Large intestine (tissue), 3 donors: ENCODE data around the gene PRRC1. TPM values are rescaled to one million over a fixed set of nuclear protein-coding genes. Genes with fewer than 3 reads are reported as not detected.

ENCODE experiments used
- DNase-seq, 2 donors: peaks; one replicate each; pipeline versions ENCODE4 v3.0.0 to v3.0.0-alpha.2; 2013
- H3K27ac ChIP-seq: one replicate; pipeline ENCODE4 v1.5.1; 2013; ENCODE audit warnings: low read length
- H3K27me3 ChIP-seq: 2 replicates; pipeline ENCODE4 v1.6.1; 2013; ENCODE audit warnings: low read length; ENCODE audit not compliant: control insufficient read depth, insufficient read depth
- H3K36me3 ChIP-seq: 2 replicates; pipeline ENCODE4 v1.6.1; 2013; ENCODE audit warnings: low read length; ENCODE audit not compliant: control insufficient read depth, insufficient read depth
- H3K4me1 ChIP-seq: one replicate; pipeline ENCODE4 v1.6.1; 2013; ENCODE audit warnings: low read length; ENCODE audit not compliant: control insufficient read depth, insufficient read depth
- H3K4me3 ChIP-seq: one replicate; pipeline ENCODE4 v1.5.1; 2013; ENCODE audit warnings: low read length
- H3K9me3 ChIP-seq: one replicate; pipeline ENCODE4 v1.6.1; 2013; ENCODE audit warnings: mild to moderate bottlenecking, low read depth, low read length, moderate library complexity; ENCODE audit not compliant: control insufficient read depth
- WGBS: methylation state at CpG from one replicate; pipeline ENCODE4 v1.1.5; 2013; ENCODE audit warnings: low lambda C conversion rate; ENCODE audit not compliant: insufficient coverage; 5-methylcytosine and 5-hydroxymethylcytosine counted together
- polyA plus RNA-seq: library from polyadenylated mRNA; unstranded; fragments of 120-200 nt; gene quantifications from one replicate; pipeline ENCODE4 v1.2.1, GENCODE V29; 2013

PRRC1 gene
- polyA plus RNA-seq, 1 donor: 75.5 TPM

DNA sequence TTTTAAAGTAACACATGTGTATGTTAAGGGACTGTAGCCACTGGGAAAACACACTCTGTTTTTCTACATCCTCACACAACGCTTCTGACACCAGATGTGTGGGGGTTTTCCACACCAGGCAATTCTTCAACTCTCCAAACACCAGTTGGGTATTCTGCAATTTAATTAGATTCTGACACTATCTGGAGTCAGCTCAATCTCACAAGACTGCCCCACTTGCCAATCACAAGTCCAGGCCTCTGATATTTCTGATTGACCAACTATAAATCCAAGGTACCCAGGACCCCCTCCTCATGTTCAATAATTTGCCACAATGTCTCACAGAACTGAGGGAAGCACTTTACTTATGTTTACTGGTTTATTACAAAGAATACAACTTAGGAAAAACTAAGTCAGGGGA is 70.9 kb downstream of the PRRC1 start:
- no peak for DNase-seq

DNA sequence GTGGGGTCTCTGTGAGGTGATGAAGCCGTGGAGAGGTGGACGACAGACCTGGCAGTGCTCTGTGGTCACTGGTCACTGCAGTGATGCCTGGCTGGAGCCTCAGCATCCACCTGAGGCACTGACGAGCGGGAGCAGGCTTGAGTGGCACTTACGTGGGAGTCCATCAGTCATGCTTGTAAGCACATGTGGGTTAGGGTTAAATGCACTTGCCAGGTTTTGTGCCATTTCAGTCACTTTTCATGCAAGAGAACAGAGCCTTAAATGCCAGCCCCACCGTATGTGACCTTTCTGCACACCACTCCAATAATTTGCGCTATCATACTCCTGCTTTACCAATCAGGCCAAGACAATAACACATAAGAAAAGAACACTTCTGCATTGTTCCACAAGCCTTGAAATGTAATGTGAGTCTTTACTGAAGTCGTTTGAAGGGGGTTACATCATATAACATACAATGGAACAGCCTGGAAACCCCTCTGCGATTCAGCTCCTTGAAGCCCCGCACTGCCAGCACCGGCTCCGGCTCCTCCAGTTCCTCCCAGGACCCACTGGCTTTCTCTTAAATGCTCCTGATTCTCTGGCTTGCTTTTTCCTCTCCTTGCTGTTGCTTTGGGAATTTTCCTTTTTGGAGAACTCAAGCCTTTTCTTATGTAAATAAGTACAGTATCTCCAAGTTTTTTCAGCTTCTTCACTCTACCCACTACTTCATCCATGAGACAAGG is 72.0 kb downstream of the PRRC1 start:
- 100% methylated on average over 1 of the region's 12 CpGs for WGBS
- Histone ChIP-seq H3K9me3 (no peaks in the 10 kb centered on the region), H3K27ac (no peak overlapping the region), H3K4me3 (no peak overlapping the region), H3K27me3 (no peaks in the 10 kb centered on the region), H3K36me3 (no peaks in the 10 kb centered on the region), H3K4me1 (no peaks in the 10 kb centered on the region)
- no peak for DNase-seq

More for the DNA sequence above, 70.9 kb downstream of the PRRC1 start:
- H3K9me3 ChIP-seq: no peaks in the 10 kb centered on the region
- WGBS: no CpG with 5 or more reads among the region's 1 CpG
- H3K4me1 ChIP-seq: no peaks in the 10 kb centered on the region
- no peaks in the 10 kb centered on the region for H3K27me3 ChIP-seq
- no peak overlapping the region for H3K27ac ChIP-seq
- H3K4me3 ChIP-seq: no peak overlapping the region
- H3K36me3 ChIP-seq: no peaks in the 10 kb centered on the region

DNA sequence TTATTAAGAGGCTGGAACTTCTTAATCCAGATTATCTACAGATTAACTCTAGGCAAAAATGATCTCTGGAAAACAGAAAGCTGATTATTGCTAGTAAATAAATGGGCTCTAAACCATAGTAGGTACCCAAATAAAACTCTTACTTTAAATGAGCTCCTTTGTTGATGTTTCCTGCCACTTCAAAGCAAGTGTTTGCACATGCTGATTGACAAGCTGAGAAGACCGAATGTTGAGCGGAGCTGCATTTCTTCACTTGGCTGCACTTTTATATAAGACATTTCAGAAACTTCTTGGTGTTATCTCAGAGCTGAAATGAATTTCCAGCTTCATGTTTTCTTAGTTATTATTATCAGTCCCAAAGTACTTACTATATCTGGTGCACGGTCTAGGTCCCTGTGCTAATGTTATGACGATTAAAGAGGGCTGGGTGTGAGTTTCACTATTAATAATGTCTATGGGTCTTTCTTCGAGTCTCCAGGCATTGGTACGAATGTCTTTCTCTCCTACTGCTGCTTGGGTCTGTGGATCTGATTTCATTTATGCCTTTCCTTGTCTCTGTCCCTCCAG is 72.8 kb downstream of the PRRC1 start:
- Histone ChIP-seq H3K4me3 (no peak overlapping the region), H3K9me3 (no peaks in the 10 kb centered on the region), H3K27ac (no peak overlapping the region), H3K36me3 (no peaks in the 10 kb centered on the region), H3K27me3 (no peaks in the 10 kb centered on the region), H3K4me1 (no peaks in the 10 kb centered on the region)
- no peak for DNase-seq
- no CpG with 5 or more reads among the region's 6 CpGs for WGBS

DNA sequence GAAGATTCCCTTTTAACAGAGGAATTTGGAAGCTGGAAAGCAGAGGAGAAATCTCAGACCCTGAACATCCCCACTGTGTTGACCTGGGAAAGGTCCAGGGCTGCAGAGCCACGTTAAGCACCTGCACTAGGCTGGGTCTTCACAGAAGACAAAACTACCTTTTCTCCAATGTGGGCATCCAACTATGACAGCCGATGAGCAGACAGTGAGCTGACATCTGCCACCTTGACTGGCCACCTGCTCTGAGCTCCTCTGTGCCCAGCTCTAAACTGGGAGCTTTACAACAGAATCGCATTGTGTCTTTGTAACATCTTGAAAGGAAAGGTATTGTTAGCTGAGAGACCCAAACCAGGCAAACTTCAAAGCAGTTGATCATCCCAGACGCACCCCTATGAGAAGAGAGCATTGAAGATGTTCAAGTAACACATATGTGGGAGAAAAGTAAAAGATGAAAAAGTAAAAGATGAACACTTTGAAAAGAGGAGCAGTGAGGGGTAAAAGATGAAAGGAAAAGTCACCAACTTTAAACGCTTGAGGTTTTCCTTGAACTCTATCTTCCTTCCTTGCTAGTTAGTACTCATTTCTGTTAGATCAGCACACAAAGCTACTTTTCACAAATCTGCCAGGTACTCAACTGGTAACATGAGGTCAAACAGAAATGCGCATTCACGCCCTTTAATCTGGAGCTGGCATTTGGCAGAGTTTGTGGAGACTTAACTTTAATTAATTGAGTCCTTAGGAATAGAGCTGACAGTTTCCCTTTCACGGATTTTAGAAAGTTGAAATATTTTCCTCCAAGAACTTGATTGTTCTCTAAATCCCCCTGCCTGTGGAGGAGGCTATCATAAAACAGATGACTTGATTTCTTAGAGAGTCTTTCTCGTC is 78.3 kb downstream of the PRRC1 start:
- Histone ChIP-seq H3K36me3 (no peaks in the 10 kb centered on the region), H3K4me1 (no peaks in the 10 kb centered on the region), H3K9me3 (no peaks in the 10 kb centered on the region), H3K4me3 (no peak overlapping the region), H3K27me3 (no peaks in the 10 kb centered on the region), H3K27ac (no peak overlapping the region)
- no peak for DNase-seq
- 68% methylated on average over 3 of the region's 9 CpGs for WGBS

DNA sequence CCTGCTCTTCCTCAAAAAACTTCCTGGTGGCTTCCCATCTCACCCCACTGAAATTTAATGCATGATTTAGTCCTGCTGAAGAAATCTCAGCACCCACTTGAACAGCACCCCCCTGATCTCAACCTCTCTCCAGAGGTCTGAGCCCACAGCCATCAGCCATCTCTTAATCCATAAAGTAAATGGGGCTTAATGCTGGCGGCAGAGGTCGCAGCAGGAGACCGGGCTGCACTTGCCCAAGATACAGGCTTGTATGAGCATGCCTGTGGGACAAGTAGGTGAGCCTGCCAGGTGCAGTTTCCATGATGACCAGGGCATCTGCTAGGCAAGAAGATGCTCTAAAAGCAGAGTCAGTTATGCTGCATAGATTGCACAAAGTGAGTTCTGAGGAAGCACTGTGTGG is 79.1 kb downstream of the PRRC1 start:
- WGBS: no CpG with 5 or more reads among the region's 3 CpGs
- Histone ChIP-seq H3K36me3 (no peaks in the 10 kb centered on the region), H3K4me3 (no peak overlapping the region), H3K27ac (no peak overlapping the region), H3K9me3 (no peaks in the 10 kb centered on the region), H3K27me3 (no peaks in the 10 kb centered on the region), H3K4me1 (no peaks in the 10 kb centered on the region)
- DNase-seq: no peak

DNA sequence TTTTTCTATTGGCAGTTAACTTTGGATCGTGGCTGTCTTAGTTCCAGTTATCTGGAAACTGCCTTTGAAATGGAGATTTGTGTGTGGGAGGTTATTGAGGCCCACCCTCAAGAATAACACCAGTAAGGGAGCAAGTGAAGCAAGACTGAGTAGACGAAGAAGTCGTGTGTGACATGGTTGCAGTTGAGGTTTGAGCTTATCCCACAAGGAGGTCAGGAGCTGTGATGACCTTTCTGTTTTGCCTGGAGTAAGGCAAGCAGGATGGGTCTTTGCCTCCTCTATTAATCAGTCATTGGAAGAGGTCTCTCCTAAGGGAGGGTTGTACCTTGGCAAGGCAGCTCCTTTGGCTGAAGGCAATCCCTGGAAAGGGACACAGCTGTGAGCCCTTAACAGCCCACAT is 81.9 kb downstream of the PRRC1 start:
- H3K4me1 ChIP-seq: no peaks in the 10 kb centered on the region
- H3K36me3 ChIP-seq: no peaks in the 10 kb centered on the region
- H3K9me3 ChIP-seq: no peaks in the 10 kb centered on the region
- H3K27me3 ChIP-seq: no peaks in the 10 kb centered on the region
- no peak overlapping the region for H3K27ac ChIP-seq
- DNase-seq: no peak
- WGBS: no CpG with 5 or more reads among the region's 3 CpGs
- H3K4me3 ChIP-seq: no peak overlapping the region

DNA sequence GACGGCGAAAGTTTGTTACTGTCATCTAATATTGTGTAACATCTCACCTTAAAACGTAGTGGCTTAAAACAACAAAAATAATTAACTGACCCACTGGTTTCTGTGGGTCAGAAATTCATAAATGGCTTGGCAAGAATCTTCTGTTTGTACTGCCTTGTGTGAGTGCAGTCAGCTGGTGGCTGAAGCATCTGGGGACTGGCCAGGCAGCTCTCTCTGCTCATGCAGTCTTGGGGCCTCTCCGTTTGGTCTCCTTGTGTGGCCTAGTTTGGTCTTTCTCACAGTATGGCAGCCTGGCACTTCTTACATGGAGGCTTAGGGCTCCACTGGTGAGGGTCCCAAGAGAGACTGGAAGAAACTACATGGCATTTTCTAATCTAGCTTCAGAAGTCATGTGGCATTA is 82.4 kb downstream of the PRRC1 start:
- Histone ChIP-seq H3K36me3 (no peaks in the 10 kb centered on the region), H3K27ac (no peak overlapping the region), H3K9me3 (no peaks in the 10 kb centered on the region), H3K4me1 (no peaks in the 10 kb centered on the region), H3K27me3 (no peaks in the 10 kb centered on the region), H3K4me3 (no peak overlapping the region)
- WGBS: no CpG with 5 or more reads among the region's 4 CpGs
- DNase-seq: no peak

DNA sequence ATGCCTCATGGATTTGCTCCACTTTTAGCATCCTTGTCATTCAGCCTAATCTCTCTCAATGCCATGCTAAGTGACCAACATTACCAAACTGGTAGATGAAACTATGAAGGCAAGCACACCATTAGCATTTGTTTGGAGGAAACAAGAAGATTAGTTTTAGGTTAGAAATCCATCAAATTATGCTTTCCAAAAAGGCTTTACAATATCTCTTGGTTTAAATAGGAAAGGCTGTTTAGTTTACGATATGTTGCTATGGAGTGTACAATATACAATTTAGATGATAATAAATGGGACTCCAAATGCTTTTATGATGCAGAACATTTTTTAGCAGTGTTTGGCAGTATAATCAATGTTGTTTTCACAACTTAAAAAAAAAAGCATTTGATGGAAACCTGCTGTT is 83.7 kb downstream of the PRRC1 start:
- H3K4me1 ChIP-seq: no peaks in the 10 kb centered on the region
- H3K27ac ChIP-seq: no peak overlapping the region
- DNase-seq: no peak
- H3K36me3 ChIP-seq: no peaks in the 10 kb centered on the region
- H3K4me3 ChIP-seq: no peak overlapping the region
- WGBS: 83% methylated on average over 1 of the region's 1 CpG
- no peaks in the 10 kb centered on the region for H3K9me3 ChIP-seq
- no peaks in the 10 kb centered on the region for H3K27me3 ChIP-seq

DNA sequence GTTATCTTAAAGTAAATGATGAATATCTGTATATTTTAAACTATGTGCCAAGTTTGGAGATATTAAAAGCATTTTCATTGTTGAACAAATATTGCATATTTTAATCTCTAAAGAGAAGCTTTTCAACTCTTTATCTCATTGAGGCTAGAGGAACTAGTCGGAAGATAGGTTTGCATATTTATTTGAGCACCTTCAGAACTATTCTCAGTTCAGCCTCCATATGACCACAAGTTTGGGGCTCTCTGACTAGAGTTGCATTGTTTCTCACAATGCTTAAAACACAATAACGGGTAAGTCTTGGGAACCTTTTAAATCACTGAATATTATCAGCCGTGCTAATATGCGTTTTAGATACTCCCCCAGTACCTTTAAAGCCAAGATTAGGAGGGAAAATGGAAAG is 84.2 kb downstream of the PRRC1 start:
- Histone ChIP-seq H3K27me3 (no peaks in the 10 kb centered on the region), H3K4me1 (no peaks in the 10 kb centered on the region), H3K36me3 (no peaks in the 10 kb centered on the region), H3K4me3 (no peak overlapping the region), H3K9me3 (no peaks in the 10 kb centered on the region), H3K27ac (no peak overlapping the region)
- DNase-seq: no peak
- no CpG with 5 or more reads among the region's 4 CpGs for WGBS

DNA sequence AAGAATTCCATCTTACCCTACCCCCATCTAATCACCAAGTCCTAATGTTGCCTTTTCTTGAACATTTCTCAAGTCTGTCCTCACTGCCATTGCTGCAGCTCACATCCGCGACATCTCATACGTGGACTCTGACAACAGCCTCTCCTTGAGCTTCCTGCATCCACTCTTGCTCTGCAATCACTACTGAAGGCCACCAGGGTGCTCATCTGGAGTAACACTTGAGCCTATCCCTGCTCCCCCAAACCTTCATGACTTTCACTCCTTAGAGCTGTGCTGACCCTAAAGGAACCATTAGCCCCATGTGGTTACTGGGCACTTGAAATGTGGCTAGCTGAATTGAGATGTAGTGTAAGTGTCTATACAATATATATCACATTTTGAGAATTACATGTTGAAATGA is 85.0 kb downstream of the PRRC1 start:
- WGBS: no CpG with 5 or more reads among the region's 3 CpGs
- Histone ChIP-seq H3K4me1 (no peaks in the 10 kb centered on the region), H3K27ac (no peak overlapping the region), H3K4me3 (no peak overlapping the region), H3K36me3 (no peaks in the 10 kb centered on the region), H3K9me3 (no peaks in the 10 kb centered on the region), H3K27me3 (no peaks in the 10 kb centered on the region)
- no peak for DNase-seq
